Endothelial cell of umbilical vein (primary cell): ENCODE data around the gene ATP8A1. TPM values are rescaled to one million over a fixed set of nuclear protein-coding genes. Genes with fewer than 3 reads are reported as not detected.

ENCODE experiments used
- BruUV-seq: library from RNA; stranded (reverse); fragments of 400-500 nt; replicated peaks from 2 replicates; lab custom pipeline; 2021; lab: Mats Ljungman, UMichigan
- CTCF ChIA-PET: fragments of 300-600, 350-600 bp; sonication (Branson Sonifier 250); formaldehyde crosslinking; loops from one replicate; lab custom pipeline; 2021; ENCODE audit warnings: antibody characterized with exemption, inconsistent platforms; lab: Charles Lee
- POLR2A ChIA-PET: fragments of 300-600, 350-600 bp; sonication (Branson Sonifier 250); formaldehyde crosslinking; loops from one replicate; lab custom pipeline; 2021; ENCODE audit warnings: antibody characterized with exemption, inconsistent platforms; lab: Charles Lee
- DNase-seq: peaks from one replicate; pipeline ENCODE4 v3.0.0-alpha.2; 2011; ENCODE audit warnings: low read depth, low spot score
- FAIRE-seq: peaks from 2 replicates; lab custom pipeline; 2011; peaks lifted over from hg19 to GRCh38; lab: Jason Lieb, UNC
- H2AFZ ChIP-seq: 2 replicates; pipeline ENCODE4 v1.6.0; 2012; ENCODE audit warnings: low read depth, low read length, control low read depth, inconsistent platforms
- H3K27ac ChIP-seq: 2 replicates; pipeline ENCODE4 v1.5.1; 2011; ENCODE audit warnings: low read depth, mild to moderate bottlenecking, control low read depth, low read length, moderate library complexity; ENCODE audit not compliant: insufficient read depth
- H3K27me3 ChIP-seq, 2 experiments: 2 replicates each; pipeline versions ENCODE4 v1.6.0 to v1.6.1; 2011; ENCODE audit warnings: low read length in 2 of 2, mixed read lengths in 1 of 2; ENCODE audit not compliant: control insufficient read depth in 2 of 2, insufficient read depth in 2 of 2
- H3K36me3 ChIP-seq, 2 experiments: 2 replicates in 1 of 2; 3 replicates in 1 of 2; pipeline ENCODE4 v1.5.1; 2011; ENCODE audit warnings: low read length in 2 of 2, mild to moderate bottlenecking in 1 of 2, moderate library complexity in 1 of 2; ENCODE audit not compliant: control insufficient read depth in 2 of 2, insufficient read depth in 2 of 2; ENCODE audit errors: extremely low read depth in 1 of 2
- H3K4me1 ChIP-seq: 3 replicates; pipeline ENCODE4 v1.5.1; 2011; ENCODE audit warnings: mild to moderate bottlenecking, low read length; ENCODE audit not compliant: control insufficient read depth, insufficient read depth; ENCODE audit errors: extremely low read depth
- H3K4me2 ChIP-seq: 2 replicates; pipeline ENCODE4 v1.6.1; 2011; ENCODE audit warnings: low read length, control low read depth, mixed read lengths; ENCODE audit not compliant: insufficient read depth
- H3K4me3 ChIP-seq, 3 experiments: fragments of 200-600 bp in 1 of 3; sonication (generic), shearing (Covaris generic) in 1 of 3; replicated peaks in 1 of 3; 2 replicates each; pipeline ENCODE4 v1.5.1; 2011 to 2016; ENCODE audit warnings: control low read depth in 3 of 3, low read length in 3 of 3, mild to moderate bottlenecking in 2 of 3, inconsistent platforms in 1 of 3, low read depth in 1 of 3, moderate library complexity in 1 of 3; ENCODE audit not compliant: insufficient read depth in 1 of 3
- H3K79me2 ChIP-seq: 2 replicates; pipeline ENCODE4 v1.6.0; 2012; ENCODE audit warnings: low read length, inconsistent platforms; ENCODE audit not compliant: control insufficient read depth, insufficient read depth
- H3K9ac ChIP-seq: replicated peaks from 2 replicates; pipeline ENCODE3; 2011; ENCODE audit warnings: low read length, control low read depth; ENCODE audit not compliant: insufficient read depth; ENCODE audit errors: extremely low read depth
- H3K9me1 ChIP-seq: replicated peaks from 3 replicates; pipeline ENCODE4 v1.6.0; 2011; ENCODE audit warnings: mild to moderate bottlenecking, low read length; ENCODE audit not compliant: control insufficient read depth, insufficient read depth; ENCODE audit errors: extremely low read depth
- H3K9me3 ChIP-seq: replicated peaks from 2 replicates; pipeline ENCODE4 v1.5.1; 2012; ENCODE audit warnings: low read length, inconsistent platforms; ENCODE audit not compliant: control insufficient read depth, insufficient read depth
- H4K20me1 ChIP-seq: replicated peaks from 2 replicates; pipeline ENCODE3; 2011; ENCODE audit warnings: mild to moderate bottlenecking, low read length; ENCODE audit not compliant: control insufficient read depth, insufficient read depth; ENCODE audit errors: extremely low read depth
- CTCF ChIP-seq, 2 donors: IDR thresholded peaks; 1 replicate in 1 of 2; 2 replicates in 1 of 2; pipeline ENCODE4 v1.5.1; 2011; ENCODE audit warnings: low read length in 2 of 2, mild to moderate bottlenecking in 2 of 2, moderate library complexity in 2 of 2, control low read depth in 1 of 2, inconsistent platforms in 1 of 2, low read depth in 1 of 2; ENCODE audit not compliant: insufficient read depth in 1 of 2; ENCODE audit errors: extremely low read depth in 1 of 2
- EZH2 ChIP-seq: IDR thresholded peaks from 2 replicates; pipeline ENCODE4 v1.6.1; 2012; ENCODE audit warnings: borderline replicate concordance, low read depth, mild to moderate bottlenecking, moderate library complexity, low read length, inconsistent platforms; ENCODE audit not compliant: severe bottlenecking
- FOS ChIP-seq: IDR thresholded peaks from 2 replicates; pipeline ENCODE4 v1.6.1; 2011; ENCODE audit warnings: mild to moderate bottlenecking, low read length, moderate library complexity, borderline replicate concordance; ENCODE audit not compliant: insufficient read depth
- GATA2 ChIP-seq: IDR thresholded peaks from 2 replicates; pipeline ENCODE4 v1.7.0; 2011; ENCODE audit warnings: low read depth, mild to moderate bottlenecking, moderate library complexity, mixed read lengths, low read length; ENCODE audit not compliant: insufficient read length, insufficient read depth
- JUN ChIP-seq: IDR thresholded peaks from 2 replicates; pipeline ENCODE4 v1.6.1; 2011; ENCODE audit warnings: borderline replicate concordance, low read depth; ENCODE audit not compliant: insufficient read length, insufficient read depth
- MYC ChIP-seq: IDR thresholded peaks from one replicate; pipeline ENCODE4 v1.6.1; 2011; ENCODE audit warnings: mild to moderate bottlenecking, low read depth, low read length
- POLR2A ChIP-seq: IDR thresholded peaks from 2 replicates; pipeline ENCODE4 v1.6.1; 2012; ENCODE audit warnings: low read depth, mild to moderate bottlenecking, control low read depth, low read length
- POLR2AphosphoS5 ChIP-seq: IDR thresholded peaks from 2 replicates; pipeline ENCODE4 v1.6.1; 2012; ENCODE audit warnings: low read depth, mild to moderate bottlenecking, control low read depth, low read length, moderate library complexity; ENCODE audit not compliant: insufficient read depth
- dilution Hi-C: fragments of 300-500 bp; cut with MboI; formaldehyde crosslinking; loops from one replicate; pipeline ENCODE4 v1.15.0; 2019; ENCODE audit warnings: low sequenced_read_pairs; ENCODE audit not compliant: extremely low pct_ligation_motif_present
- intact Hi-C: fragments of 100-400 bp; cut with micrococcal nuclease; formaldehyde crosslinking; loops from one replicate; pipeline ENCODE4 v1.10.0; 2022
- polyA plus RNA-seq, 4 experiments: library from polyadenylated mRNA; depleted of rRNA in 3 of 4; stranded (reverse) in 3 of 4; unstranded in 1 of 4; fragments of >200 nt; gene quantifications; 2 replicates each; pipeline versions ENCODE4 v1.2.1 to v1.2.3, GENCODE V29; 2011 to 2012; ENCODE audit warnings: missing spikeins in 1 of 4
- total RNA-seq: library from RNA; stranded (reverse); gene quantifications from 2 replicates; pipeline ENCODE4 v1.2.3, GENCODE V29; 2021
- TF ChIP-seq, protein P1 (sequence below): IDR thresholded peaks from 2 replicates; pipeline ENCODE4 v1.6.1; 2011; ENCODE audit not compliant: insufficient read depth, insufficient read length

Gene ATP8A1
- total and polyA plus RNA-seq, 2 donors (not counting 3 experiments of a cell fraction or from before 2014, with no cell fraction given) = 0.97 to 11.5 TPM

DNA sequence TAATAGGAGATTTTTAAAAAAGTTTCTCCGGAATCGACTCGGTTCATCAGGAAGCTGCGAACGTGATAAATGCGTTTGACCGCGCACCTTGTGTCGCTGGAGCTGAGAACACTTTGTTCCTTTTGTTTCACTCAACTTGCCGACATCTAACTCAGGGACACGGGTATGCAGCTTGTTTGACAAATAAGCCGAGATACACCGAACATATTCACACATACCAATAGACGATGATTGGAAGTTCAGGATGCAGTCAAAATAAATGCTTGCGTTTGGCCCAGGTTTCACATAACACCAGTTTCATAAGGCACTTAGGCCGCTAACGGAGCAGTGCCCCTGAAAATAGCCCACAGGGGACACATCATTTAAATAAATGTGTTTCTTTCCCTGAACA lies 260.5 kb downstream of the ATP8A1 start:
- TF ChIP-seq POLR2A = no peak
- TF ChIP-seq GATA2 = no peak
- H3K9me1 ChIP-seq = no peaks in the 10 kb centered on the region
- no TSS peak for BruUV-seq
- intact Hi-C loops = loop anchor here (5.0 kb wide), 1 partner anchor 261 kb away; the partner anchor contains the start of gene ATP8A1
- peaks cover 14% of the 10 kb centered on the region for H3K4me1 ChIP-seq
- dilution Hi-C loops = no loop called here
- H3K4me3 ChIP-seq = no peak overlapping the region
- no peak overlapping the region for H3K9ac ChIP-seq
- H3K27me3 ChIP-seq = no peaks in the 10 kb centered on the region
- no peak overlapping the region for H3K27ac ChIP-seq
- no peak overlapping the region for H3K4me2 ChIP-seq
- POLR2A ChIA-PET = no interaction called here
- peaks cover 6% of the 10 kb centered on the region for H3K79me2 ChIP-seq
- no peak for FAIRE-seq
- no peaks in the 10 kb centered on the region for H4K20me1 ChIP-seq
- CTCF ChIA-PET = interaction anchor here (1.1 to 4.1 kb wide), 4 partner anchors 25 to 124 kb away, joined by 3 to 20 read pairs (median 12); no protein-coding TSS in a partner anchor
- H3K36me3 ChIP-seq = no peaks in the 10 kb centered on the region
- no peak for DNase-seq
- no peak overlapping the region for H2AFZ ChIP-seq
- H3K9me3 ChIP-seq = no peaks in the 10 kb centered on the region

DNA sequence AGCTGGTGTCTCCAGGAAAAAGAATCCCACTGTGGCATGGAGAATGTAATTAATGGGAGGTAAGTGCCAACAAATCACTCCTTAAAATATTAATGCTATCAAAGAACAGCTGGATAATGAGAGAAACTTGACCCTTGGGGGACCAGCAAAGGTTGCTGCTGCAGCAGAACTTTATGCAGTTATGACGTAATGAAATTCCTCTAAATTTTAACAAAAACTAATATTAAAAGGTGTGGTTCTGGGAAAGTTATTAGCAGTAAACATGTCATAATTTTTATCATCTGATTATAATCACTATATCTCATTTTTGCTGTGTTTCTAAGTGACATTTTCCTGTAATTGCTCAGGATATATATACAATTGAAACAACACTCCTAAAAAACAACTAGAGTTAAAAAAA lies 261.3 kb downstream of the ATP8A1 start:
- ChIA-PET POLR2A (no interaction called here), CTCF (interaction anchor here (0.6 to 3.3 kb wide), 3 partner anchors 24 to 152 kb away, joined by 5 to 20 read pairs (median 14); no protein-coding TSS in a partner anchor)
- FAIRE-seq (no peak), DNase-seq (no peak)
- no peaks in the 10 kb centered on the region for H3K27me3 ChIP-seq
- H3K9me3 ChIP-seq = no peaks in the 10 kb centered on the region
- dilution Hi-C loops = no loop called here
- peaks cover 6% of the 10 kb centered on the region for H3K79me2 ChIP-seq
- no peak overlapping the region for H3K9ac ChIP-seq
- no TSS peak for BruUV-seq
- H3K27ac ChIP-seq = no peak overlapping the region
- intact Hi-C loops = loop anchor here (5.0 kb wide), 1 partner anchor 262 kb away; the partner anchor contains the start of gene ATP8A1
- H3K4me2 ChIP-seq = no peak overlapping the region
- no peak for TF ChIP-seq EZH2
- TF ChIP-seq POLR2AphosphoS5 = no peak
- no peak for TF ChIP-seq CTCF (IDR thresholded peaks at IDR 0.05; ENCODE audit: extremely low read depth in 1 of 2, insufficient read depth in 1 of 2, low read depth in 1 of 2, low read length in 2 of 2)
- TF ChIP-seq JUN = no peak
- TF ChIP-seq, protein P1, sequence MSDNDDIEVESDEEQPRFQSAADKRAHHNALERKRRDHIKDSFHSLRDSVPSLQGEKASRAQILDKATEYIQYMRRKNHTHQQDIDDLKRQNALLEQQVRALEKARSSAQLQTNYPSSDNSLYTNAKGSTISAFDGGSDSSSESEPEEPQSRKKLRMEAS = no peak
- TF ChIP-seq FOS = no peak
- TF ChIP-seq MYC = no peak
- no peak for TF ChIP-seq GATA2
- TF ChIP-seq POLR2A = no peak
- H4K20me1 ChIP-seq = no peaks in the 10 kb centered on the region
- no peak overlapping the region for H2AFZ ChIP-seq
- H3K4me1 ChIP-seq = peaks cover 14% of the 10 kb centered on the region
- H3K9me1 ChIP-seq = no peaks in the 10 kb centered on the region
- H3K36me3 ChIP-seq = no peaks in the 10 kb centered on the region
- no peak overlapping the region for H3K4me3 ChIP-seq
